Mucosa of descending colon (tissue), 3 donors: ENCODE measurements around the gene NDST4. TPM values are rescaled to one million over a fixed set of nuclear protein-coding genes. Genes with fewer than 3 reads are reported as not detected.
A peak's percentile ranks its signal among the peaks of the same experiment; 100 is the strongest.

ENCODE experiments used
- ATAC-seq: fragments of 200-7000 bp; cut with Tn5 transposase; one replicate; pipeline ENCODE4 v1.9.1; 2020; ENCODE audit warnings: mild to moderate bottlenecking, moderate library complexity
- DNase-seq, 3 donors: peaks; one replicate each; pipeline ENCODE4 v3.0.0-alpha.2; 2020
- H3K36me3 ChIP-seq: fragments of 200-600 bp; one replicate; pipeline ENCODE4 v1.8.0; 2021; ENCODE audit warnings: low read depth, mild to moderate bottlenecking
- H3K4me1 ChIP-seq: fragments of 200-600 bp; one replicate; pipeline ENCODE4 v1.8.0; 2021; ENCODE audit warnings: low read depth, mild to moderate bottlenecking
- H3K4me3 ChIP-seq: fragments of 200-600 bp; one replicate; pipeline ENCODE4 v1.8.0; 2021; ENCODE audit warnings: mild to moderate bottlenecking
- H3K9me3 ChIP-seq: fragments of 200-600 bp; one replicate; pipeline ENCODE4 v1.8.0; 2021; ENCODE audit warnings: mild to moderate bottlenecking
- CTCF ChIP-seq: fragments of 200-600 bp; IDR thresholded peaks from one replicate; pipeline ENCODE4 v1.8.0; 2022; ENCODE audit warnings: antibody characterized with exemption, mild to moderate bottlenecking
- intact Hi-C, 2 donors: fragments of 100-400 bp; cut with DNase I in 1 of 2; cut with micrococcal nuclease in 1 of 2; formaldehyde crosslinking; loops; one replicate each; pipeline versions ENCODE4 v1.11.0 to v1.11.1; 2022; cut with DNase I, micrococcal nuclease
- total RNA-seq, 3 donors: library from RNA; stranded (reverse); fragmentation: NEBNext Ultra II Directional in 2 of 3; extraction: Animal tissue kit (Norgen Biotek cat#: 25700) in 2 of 3; gene quantifications; one replicate each; pipeline versions ENCODE4 v1.2.1 to v1.2.4, GENCODE V29; 2021 to 2023
- donor health status: DM: no; HTN: no; CAD: no; lungs with moderate emphysema.
- donor health status: DM: no; HTN: no; CAD: no.
- donor health status: DM: no; HTN: yes; CAD: no.

The NDST4 gene
- total RNA-seq, 3 donors from 2014 or later: 0.20 TPM; not detected in 2

DNA sequence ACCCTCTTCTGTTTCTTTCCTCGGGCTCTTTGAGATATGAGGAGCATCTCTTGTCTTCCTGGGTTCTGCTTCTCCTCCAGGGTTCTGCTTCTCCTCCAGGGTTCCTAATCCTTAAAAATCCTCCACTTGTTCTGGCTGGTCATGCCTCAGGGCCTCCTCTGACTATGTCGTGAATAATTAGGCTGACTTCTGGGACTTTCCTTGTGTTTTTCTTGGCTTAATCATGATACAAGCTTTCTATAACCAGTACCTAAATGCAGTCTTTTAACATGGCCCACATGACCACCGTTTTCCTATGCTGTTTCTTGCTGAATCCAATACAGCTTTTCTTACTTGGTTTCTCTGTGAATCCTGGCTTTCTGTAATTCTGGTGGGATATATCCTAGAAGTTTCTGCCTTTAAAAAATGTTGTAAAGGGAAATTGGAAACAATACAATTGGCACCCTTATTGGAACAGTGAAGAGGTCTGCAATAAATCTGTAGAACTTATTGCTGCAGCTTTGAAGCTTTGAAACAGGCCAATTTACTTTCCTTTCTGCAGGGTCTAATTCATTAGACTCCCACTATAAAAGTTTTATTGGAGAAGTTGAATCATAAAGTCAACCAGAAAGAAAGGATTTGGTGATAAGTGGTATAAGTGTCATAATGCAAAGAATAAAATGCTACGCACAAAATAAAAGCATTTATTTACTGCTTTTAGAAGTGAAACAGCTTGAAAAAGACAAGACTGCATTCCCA lies 301.7 kb downstream of the NDST4 start:
- no peaks in the 10 kb centered on the region for H3K9me3 ChIP-seq

DNA sequence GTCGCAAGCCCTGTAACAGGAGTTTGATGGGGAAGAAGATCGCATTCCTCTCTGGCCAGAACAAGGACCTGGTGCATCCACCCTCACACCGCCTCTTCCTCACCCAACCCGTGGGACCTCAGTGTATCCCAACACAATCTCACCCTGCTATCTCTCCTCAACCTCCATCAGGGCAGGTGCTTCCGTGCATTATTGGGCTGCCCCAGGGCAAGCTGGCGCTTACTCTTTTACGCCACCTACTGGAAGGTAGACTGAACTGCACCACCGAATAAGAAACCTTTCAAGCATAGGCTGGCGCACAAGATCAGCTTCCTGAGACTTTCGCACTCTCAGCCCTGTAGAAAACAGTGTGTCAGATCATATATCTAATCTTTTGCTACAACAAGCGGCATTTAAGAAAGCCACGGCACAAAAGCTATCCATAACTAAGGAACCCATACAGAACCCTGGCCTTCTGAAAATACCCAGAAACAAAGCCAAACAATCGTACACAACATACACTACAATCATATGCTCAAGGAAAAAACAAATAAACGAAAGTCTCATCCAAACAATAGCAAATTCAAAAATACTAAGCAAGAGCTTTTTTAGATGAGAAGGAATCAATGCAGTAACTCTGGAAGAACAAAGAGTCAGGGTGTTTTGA lies 305.5 kb downstream of the NDST4 start:
- peak in 1 of 3 donors; percentile 10 for DNase-seq
- intact Hi-C loops: no loop called here
- Histone ChIP-seq H3K4me1 (no peaks in the 10 kb centered on the region), H3K4me3 (no peak overlapping the region), H3K36me3 (no peaks in the 10 kb centered on the region), H3K9me3 (no peaks in the 10 kb centered on the region)
- ATAC-seq: peak; percentile 60
- TF ChIP-seq CTCF: peak; percentile 44

More for the DNA sequence above, 301.7 kb downstream of the NDST4 start:
- ATAC-seq: peak; percentile 32
- TF ChIP-seq CTCF: no peak
- no peak overlapping the region for H3K4me3 ChIP-seq
- intact Hi-C loops: no loop called here
- DNase-seq: no peak
- H3K4me1 ChIP-seq: no peaks in the 10 kb centered on the region
- no peaks in the 10 kb centered on the region for H3K36me3 ChIP-seq

GRCh38 chr4:114807357-114807756 lies 306.1 kb downstream of the NDST4 start:
- DNase-seq: no peak
- H3K36me3 ChIP-seq: no peaks in the 10 kb centered on the region
- intact Hi-C loops: no loop called here
- TF ChIP-seq CTCF: no peak
- no peak overlapping the region for H3K4me3 ChIP-seq
- no peak for ATAC-seq
- no peaks in the 10 kb centered on the region for H3K4me1 ChIP-seq
- no peaks in the 10 kb centered on the region for H3K9me3 ChIP-seq

- ATAC-seq (no peak), DNase-seq (no peak)
- TF ChIP-seq CTCF: no peak
- Histone ChIP-seq H3K4me1 (no peaks in the 10 kb centered on the region), H3K9me3 (no peaks in the 10 kb centered on the region), H3K4me3 (no peak overlapping the region), H3K36me3 (no peaks in the 10 kb centered on the region)
- intact Hi-C loops: no loop called here
Observed at GRCh38 chr4:114791976-114792375, 321.4 kb downstream of the NDST4 start.

DNA sequence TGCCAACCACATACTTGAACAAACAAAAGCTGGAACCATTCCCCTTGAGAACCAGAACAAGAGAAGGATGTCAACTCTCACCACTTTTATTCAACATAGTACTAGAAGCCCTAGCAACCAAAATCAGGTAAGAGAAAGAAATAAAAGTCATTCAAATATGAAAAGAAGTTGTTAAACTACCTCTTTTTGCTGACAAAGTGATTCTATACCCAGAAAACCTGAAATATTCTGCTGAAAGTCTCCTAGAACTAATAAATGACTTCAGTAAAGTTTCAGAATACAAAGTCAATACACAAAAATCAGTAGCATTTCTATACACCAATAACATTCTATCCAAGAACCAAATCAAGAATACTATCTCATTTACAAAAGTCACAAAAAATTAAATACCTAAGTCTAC lies 327.9 kb downstream of the NDST4 start:
- Histone ChIP-seq H3K4me3 (no peak overlapping the region), H3K36me3 (no peaks in the 10 kb centered on the region), H3K4me1 (no peaks in the 10 kb centered on the region), H3K9me3 (no peaks in the 10 kb centered on the region)
- no peak for ATAC-seq
- intact Hi-C loops: no loop called here
- DNase-seq: no peak
- TF ChIP-seq CTCF: no peak
